Colonic mucosa (tissue), 4 donors: ENCODE results near the gene SLC4A1. TPM values are rescaled to one million over a fixed set of nuclear protein-coding genes. Genes with fewer than 3 reads are reported as not detected.

Experiments
- DNase-seq: peaks from one replicate; pipeline ENCODE4 v3.0.0-alpha.2; 2020
- H3K27ac ChIP-seq: fragments of 200-600 bp; one replicate; pipeline ENCODE4 v1.8.0; 2021
- H3K27me3 ChIP-seq: fragments of 200-600 bp; one replicate; pipeline ENCODE4 v1.8.0; 2021
- H3K36me3 ChIP-seq: fragments of 200-600 bp; one replicate; pipeline ENCODE4 v1.8.0; 2021
- H3K4me1 ChIP-seq: fragments of 200-600 bp; one replicate; pipeline ENCODE4 v1.8.0; 2021; ENCODE audit warnings: mild to moderate bottlenecking
- H3K4me3 ChIP-seq: fragments of 200-600 bp; one replicate; pipeline ENCODE4 v1.8.0; 2021
- H3K9ac ChIP-seq, 2 donors: one replicate each; pipeline ENCODE4 v1.7.0; 2013; ENCODE audit warnings: control low read depth in 2 of 2, low read depth in 2 of 2, low read length in 2 of 2
- H3K9me3 ChIP-seq: fragments of 200-600 bp; one replicate; pipeline ENCODE4 v1.8.0; 2021
- CTCF ChIP-seq: fragments of 200-600 bp; IDR thresholded peaks from one replicate; pipeline ENCODE4 v1.8.0; 2022; ENCODE audit warnings: antibody characterized with exemption, mild to moderate bottlenecking
- intact Hi-C: fragments of 100-400 bp; cut with DNase I; formaldehyde crosslinking; loops from one replicate; pipeline ENCODE4 v1.14.1; 2022
- total RNA-seq, 2 donors: library from RNA; stranded (reverse); fragmentation: NEBNext Ultra II Directional in 1 of 2; extraction: Animal tissue kit (Norgen Biotek cat#: 25700) in 1 of 2; gene quantifications; one replicate each; pipeline ENCODE4 v1.2.1, GENCODE V29; 2021
- donor health status: healthy.
- donor health status: DM: no; HTN: no; CAD: no.
- donor health status: DM: no; HTN: no; CAD: no.

Gene SLC4A1
- total RNA-seq, 2 donors from 2014 or later = 0.27 TPM; not detected in 1

DNA sequence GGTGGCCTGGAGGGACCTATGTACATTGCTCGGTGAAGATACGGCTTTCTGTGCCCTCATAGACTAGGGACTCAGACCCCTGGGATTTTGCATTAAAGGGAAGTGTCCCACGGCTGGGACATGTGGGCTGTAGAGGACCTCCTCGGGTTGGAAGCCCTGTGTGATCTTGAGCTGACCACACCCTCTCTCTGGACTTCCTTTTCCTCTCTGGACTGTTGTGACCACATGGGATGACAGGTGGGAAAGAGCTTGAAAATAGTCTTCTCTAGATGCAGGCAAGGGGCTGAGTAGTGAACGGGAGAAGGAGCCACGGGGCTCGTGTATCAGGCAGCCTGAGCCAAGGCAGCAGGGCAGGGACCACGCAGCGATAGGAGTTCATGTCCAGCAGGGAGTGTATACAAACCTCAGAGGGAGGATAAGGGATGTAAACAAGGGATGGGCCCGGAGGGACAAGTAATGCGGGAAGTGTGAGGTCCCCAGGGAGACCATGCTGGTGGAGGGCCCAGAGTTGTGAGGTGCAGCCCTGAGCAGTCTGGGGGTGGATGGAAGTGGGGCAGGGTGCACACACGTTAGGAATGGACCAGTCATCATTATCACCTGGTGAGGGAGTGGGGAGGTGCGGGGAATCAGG is 4.5 kb upstream of the SLC4A1 start:
- Histone ChIP-seq H3K36me3 (no peaks in the 10 kb centered on the region), H3K9ac (no peak overlapping the region), H3K4me3 (no peak overlapping the region), H3K4me1 (no peaks in the 10 kb centered on the region), H3K27ac (no peak overlapping the region), H3K9me3 (no peaks in the 10 kb centered on the region), H3K27me3 (no peaks in the 10 kb centered on the region)
- intact Hi-C loops = no loop called here
- DNase-seq = no peak
- no peak for TF ChIP-seq CTCF

DNA sequence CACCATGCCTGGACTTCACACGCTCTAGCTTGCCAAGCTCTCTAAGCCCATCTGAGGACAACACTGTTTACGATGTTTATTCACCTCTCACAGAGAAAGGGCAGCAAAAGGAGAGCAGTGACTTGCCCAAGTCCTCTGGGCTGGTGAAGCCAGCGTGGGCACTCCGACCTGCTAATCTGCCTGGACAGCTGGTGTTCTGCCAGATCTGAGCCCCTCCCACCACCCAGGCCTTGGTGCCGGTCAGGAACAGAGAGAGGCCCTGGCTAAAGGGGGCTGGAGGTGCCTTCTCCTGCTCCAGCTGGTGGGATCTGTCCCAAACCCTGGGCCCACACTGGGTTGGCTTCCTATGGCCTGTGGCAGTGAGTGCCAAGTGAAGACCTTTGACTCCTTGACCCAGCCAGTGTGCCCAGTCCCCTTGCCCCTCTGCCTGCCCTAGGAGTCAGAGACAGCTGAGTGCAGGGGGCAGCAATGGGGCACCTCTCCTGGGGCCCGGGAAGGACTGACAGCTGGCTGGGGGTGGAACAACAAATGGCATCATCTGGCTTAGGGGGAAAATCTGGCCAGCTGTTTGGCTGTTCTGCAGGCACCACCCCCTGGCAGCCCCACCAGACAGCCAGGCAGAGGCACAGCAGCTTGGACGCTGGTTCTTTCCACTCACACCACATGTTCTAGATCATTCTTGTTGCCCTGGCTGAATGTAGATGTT is 1.8 kb upstream of the SLC4A1 start:
- Histone ChIP-seq H3K9me3 (no peaks in the 10 kb centered on the region), H3K9ac (no peak overlapping the region), H3K4me3 (no peak overlapping the region), H3K27me3 (no peaks in the 10 kb centered on the region), H3K27ac (no peak overlapping the region), H3K4me1 (no peaks in the 10 kb centered on the region), H3K36me3 (no peaks in the 10 kb centered on the region)
- no peak for DNase-seq
- intact Hi-C loops = no loop called here
- TF ChIP-seq CTCF = no peak

GRCh38 chr17:44268709-44269534 is 987 bp upstream of the SLC4A1 start:
- Histone ChIP-seq H3K27ac (no peak overlapping the region), H3K27me3 (no peaks in the 10 kb centered on the region)

GRCh38 chr17:44267165-44267455 is 825 bp downstream of the SLC4A1 start:
- Histone ChIP-seq H3K27ac (no peak overlapping the region), H3K4me3 (no peak overlapping the region), H3K4me1 (no peaks in the 10 kb centered on the region), H3K36me3 (no peaks in the 10 kb centered on the region), H3K9me3 (no peaks in the 10 kb centered on the region), H3K27me3 (no peaks in the 10 kb centered on the region), H3K9ac (no peak overlapping the region)
- intact Hi-C loops = no loop called here
- DNase-seq = no peak
- no peak for TF ChIP-seq CTCF

More at GRCh38 chr17:44268709-44269534, 987 bp upstream of the SLC4A1 start:
- Histone ChIP-seq H3K9ac (no peak overlapping the region), H3K36me3 (no peaks in the 10 kb centered on the region), H3K4me3 (no peak overlapping the region), H3K4me1 (no peaks in the 10 kb centered on the region), H3K9me3 (no peaks in the 10 kb centered on the region)
- intact Hi-C loops = no loop called here
- TF ChIP-seq CTCF = no peak
- DNase-seq = no peak

GRCh38 chr17:44266402-44267164 is 1.4 kb downstream of the SLC4A1 start:
- no peaks in the 10 kb centered on the region for H3K4me1 ChIP-seq
- TF ChIP-seq CTCF = no peak
- no peak overlapping the region for H3K4me3 ChIP-seq
- H3K27ac ChIP-seq = no peak overlapping the region
- intact Hi-C loops = no loop called here
- H3K9me3 ChIP-seq = no peaks in the 10 kb centered on the region
- no peak overlapping the region for H3K9ac ChIP-seq
- no peaks in the 10 kb centered on the region for H3K36me3 ChIP-seq
- no peaks in the 10 kb centered on the region for H3K27me3 ChIP-seq
- DNase-seq = no peak
